Glutamatergic neuron (in vitro differentiated cells): Measurements from ENCODE around the gene EFEMP1. TPM values are rescaled to one million over a fixed set of nuclear protein-coding genes. Genes with fewer than 3 reads are reported as not detected.

Experiments
- DNase-seq: peaks from one replicate; pipeline ENCODE4 v3.0.0; 2022
- H3K27ac Mint-ChIP-seq: one replicate; pipeline ENCODE4 v1.8.0; 2020; ENCODE audit warnings: mild to moderate bottlenecking, mixed read lengths, inconsistent platforms; ENCODE audit not compliant: unreplicated experiment
- H3K27me3 Mint-ChIP-seq: one replicate; pipeline ENCODE4 v1.8.0; 2020; ENCODE audit warnings: mild to moderate bottlenecking, moderate library complexity, mixed read lengths, inconsistent platforms; ENCODE audit not compliant: unreplicated experiment
- H3K36me3 Mint-ChIP-seq: one replicate; pipeline ENCODE4 v1.8.0; 2020; ENCODE audit warnings: mild to moderate bottlenecking, mixed read lengths, inconsistent platforms; ENCODE audit not compliant: unreplicated experiment
- H3K4me1 Mint-ChIP-seq: one replicate; pipeline ENCODE4 v1.8.0; 2020; ENCODE audit warnings: mild to moderate bottlenecking, low read depth, mixed read lengths, inconsistent platforms; ENCODE audit not compliant: unreplicated experiment
- H3K4me3 Mint-ChIP-seq: one replicate; pipeline ENCODE4 v1.8.0; 2020; ENCODE audit warnings: mild to moderate bottlenecking, mixed read lengths, inconsistent platforms; ENCODE audit not compliant: unreplicated experiment
- H3K9me3 Mint-ChIP-seq: one replicate; pipeline ENCODE4 v1.8.0; 2020; ENCODE audit warnings: mild to moderate bottlenecking, moderate library complexity, mixed read lengths, inconsistent platforms; ENCODE audit not compliant: unreplicated experiment
- CTCF ChIP-seq: fragments of 200-600 bp; sonication (generic); IDR thresholded peaks from one replicate; pipeline ENCODE4 v1.5.0; 2021; ENCODE audit not compliant: partially characterized antibody, unreplicated experiment
- total RNA-seq: library from RNA; stranded (reverse); fragmentation: NEBNext Ultra II Directional; extraction: Animal tissue kit (Norgen Biotek cat#: 25700); gene quantifications from one replicate; pipeline ENCODE4 v1.2.1, GENCODE V29; 2021; ENCODE audit not compliant: unreplicated experiment

EFEMP1 gene
- total RNA-seq, 1 donor from 2014 or later, result 1.2 TPM

DNA sequence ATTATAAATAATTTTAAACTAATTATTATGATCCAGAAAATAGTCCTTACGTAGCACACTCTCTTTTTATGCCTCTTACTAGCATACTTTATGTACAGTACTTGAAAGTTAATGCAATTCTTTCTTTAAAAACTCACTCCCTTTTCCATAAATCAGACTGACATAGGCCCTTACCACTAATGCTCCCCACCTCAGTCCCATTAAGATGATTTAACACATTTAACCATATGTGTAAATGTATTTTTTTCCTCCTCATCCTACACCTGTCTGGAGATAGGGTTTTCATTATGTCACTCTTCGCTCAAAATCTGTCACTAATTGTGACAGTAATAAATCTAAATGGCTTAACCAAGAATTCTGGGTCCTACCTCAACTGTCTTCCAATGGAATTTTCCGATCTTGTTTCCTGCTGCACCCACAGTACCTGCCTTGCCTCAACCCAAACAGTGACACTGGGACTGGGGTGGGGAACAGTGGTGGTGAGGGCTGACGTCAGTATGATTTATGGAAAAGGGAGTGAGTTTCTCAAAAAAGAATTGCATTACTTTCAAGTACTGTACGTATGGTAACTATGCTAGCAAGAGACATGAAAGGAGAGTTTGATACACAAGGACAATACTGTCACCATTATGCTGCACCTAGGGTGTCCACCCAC, 25.1 kb downstream of the EFEMP1 start:
- TF ChIP-seq CTCF, result no peak
- H3K36me3 Mint-ChIP-seq, result no peaks in the 10 kb centered on the region
- H3K27ac Mint-ChIP-seq, result no peak overlapping the region
- no peaks in the 10 kb centered on the region for H3K4me1 Mint-ChIP-seq
- H3K27me3 Mint-ChIP-seq, result no peaks in the 10 kb centered on the region
- H3K9me3 Mint-ChIP-seq, result no peaks in the 10 kb centered on the region
- no peak overlapping the region for H3K4me3 Mint-ChIP-seq
- no peak for DNase-seq

DNA sequence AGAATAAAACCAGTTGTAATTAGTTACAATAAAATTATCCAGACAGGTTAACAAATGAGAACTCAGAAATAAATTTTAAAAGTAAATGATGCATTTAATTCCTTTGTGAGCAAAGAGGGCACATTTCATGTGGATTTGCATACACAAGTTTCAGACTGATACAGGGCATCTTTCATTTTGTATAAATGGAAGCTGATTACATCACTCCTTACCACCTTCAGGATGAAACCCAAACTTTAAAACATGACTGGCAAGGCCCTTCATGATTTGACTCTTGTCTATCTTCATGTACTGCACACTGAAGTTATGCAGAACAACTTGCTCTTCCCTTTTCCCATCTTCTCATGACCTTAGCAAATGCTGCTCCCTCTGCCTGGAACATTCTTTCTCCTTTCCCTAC, 26.9 kb downstream of the EFEMP1 start:
- Mint-ChIP-seq H3K36me3 (no peaks in the 10 kb centered on the region), H3K9me3 (no peaks in the 10 kb centered on the region), H3K4me3 (no peak overlapping the region), H3K27me3 (no peaks in the 10 kb centered on the region), H3K27ac (no peak overlapping the region), H3K4me1 (no peaks in the 10 kb centered on the region)
- TF ChIP-seq CTCF, result no peak
- DNase-seq, result no peak

GRCh38 chr2:55894720-55895119, 28.9 kb downstream of the EFEMP1 start:
- no peak overlapping the region for H3K27ac Mint-ChIP-seq
- H3K36me3 Mint-ChIP-seq, result no peaks in the 10 kb centered on the region
- H3K27me3 Mint-ChIP-seq, result no peaks in the 10 kb centered on the region
- TF ChIP-seq CTCF, result no peak
- no peaks in the 10 kb centered on the region for H3K9me3 Mint-ChIP-seq
- H3K4me1 Mint-ChIP-seq, result no peaks in the 10 kb centered on the region
- DNase-seq, result no peak
- H3K4me3 Mint-ChIP-seq, result no peak overlapping the region

DNA sequence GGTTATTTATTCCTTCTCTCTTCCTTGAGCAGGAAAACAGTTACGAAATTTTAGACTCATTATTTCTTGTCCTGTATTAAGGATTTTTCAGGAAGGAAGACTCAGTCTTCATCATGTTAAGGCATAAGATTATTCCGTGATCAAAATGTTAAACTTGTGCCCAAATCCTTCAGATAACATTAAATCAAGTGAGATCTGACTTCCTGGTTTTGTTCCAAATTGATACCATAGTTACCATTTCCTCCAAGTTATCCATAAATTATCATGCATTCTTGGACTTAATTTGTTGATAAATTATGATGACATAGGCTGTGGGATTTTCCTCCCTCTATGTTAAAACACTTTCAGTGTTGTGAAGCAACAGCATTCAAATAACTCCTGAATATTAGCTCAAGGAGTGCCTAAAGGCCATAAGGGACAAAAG, 31.9 kb downstream of the EFEMP1 start:
- Mint-ChIP-seq H3K27ac (no peak overlapping the region), H3K36me3 (no peaks in the 10 kb centered on the region), H3K4me3 (no peak overlapping the region), H3K27me3 (peaks cover 1% of the 10 kb centered on the region), H3K4me1 (peaks cover 4% of the 10 kb centered on the region), H3K9me3 (no peaks in the 10 kb centered on the region)
- no peak for DNase-seq
- TF ChIP-seq CTCF, result no peak

GRCh38 chr2:55888936-55889335, 34.6 kb downstream of the EFEMP1 start:
- no peak for DNase-seq
- H3K4me3 Mint-ChIP-seq, result no peak overlapping the region
- no peak overlapping the region for H3K27ac Mint-ChIP-seq
- H3K9me3 Mint-ChIP-seq, result peaks cover 2% of the 10 kb centered on the region
- H3K27me3 Mint-ChIP-seq, result peaks cover 1% of the 10 kb centered on the region
- TF ChIP-seq CTCF, result no peak
- H3K4me1 Mint-ChIP-seq, result peaks cover 4% of the 10 kb centered on the region
- no peaks in the 10 kb centered on the region for H3K36me3 Mint-ChIP-seq
